Amniotic epithelial cell (primary cell): ENCODE measurements around the gene ZNF282.
A peak's percentile ranks its signal among the peaks of the same experiment; 100 is the strongest.

ENCODE experiments used
- DNase-seq: peaks from one replicate; pipeline ENCODE4 v3.0.0-alpha.2; 2010; ENCODE audit warnings: low read depth

Gene ZNF282

GRCh38 chr7:149191851-149192250 lies 3.5 kb upstream of the ZNF282 start:
- no peak for DNase-seq

DNA sequence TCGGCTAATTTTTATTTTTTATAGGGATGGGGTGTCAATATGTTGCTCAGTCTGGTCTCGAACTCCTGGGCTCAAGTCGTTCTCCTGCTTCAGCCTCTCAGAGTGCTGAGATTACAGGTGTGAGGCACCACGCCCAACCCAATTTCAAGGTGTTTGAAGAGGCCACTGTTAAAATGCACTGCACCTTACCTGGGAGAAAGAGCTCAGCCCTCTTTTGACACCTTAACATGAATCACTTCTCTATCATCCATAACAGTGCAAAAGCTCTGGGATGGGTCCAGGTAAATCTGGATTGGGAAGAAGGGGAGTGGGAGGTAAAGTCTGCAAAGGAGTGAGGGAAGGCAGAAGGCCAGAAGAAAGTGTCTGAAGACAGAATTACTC lies 557 bp upstream of the ZNF282 start:
- no peak for DNase-seq

- DNase-seq: no peak
Measured at GRCh38 chr7:149196151-149196704, 882 bp downstream of the ZNF282 start.

DNA sequence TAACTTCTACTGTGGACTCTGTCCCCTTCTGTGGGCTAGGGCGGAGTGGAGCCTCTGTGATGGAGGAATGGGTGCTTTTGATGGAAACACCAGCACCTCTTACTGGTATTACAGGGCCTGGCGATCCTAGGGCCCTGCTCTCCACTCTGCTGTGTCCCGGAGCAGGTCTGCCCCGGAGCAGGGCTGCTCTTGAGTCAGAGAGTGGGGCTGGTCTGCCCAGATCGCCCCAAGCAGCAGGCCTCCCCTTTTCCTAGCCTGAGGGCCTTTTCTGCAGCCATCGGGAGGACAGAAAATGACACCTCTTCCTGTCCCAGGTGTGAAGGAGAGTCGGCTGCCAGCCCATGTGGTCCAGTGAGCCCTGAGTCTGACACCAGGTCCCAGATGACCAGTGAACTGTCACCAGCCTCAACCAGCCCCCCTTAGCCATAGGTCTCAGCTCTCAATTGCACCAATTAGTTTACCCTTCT lies 1.4 kb downstream of the ZNF282 start:
- peak; percentile 21 for DNase-seq

DNA sequence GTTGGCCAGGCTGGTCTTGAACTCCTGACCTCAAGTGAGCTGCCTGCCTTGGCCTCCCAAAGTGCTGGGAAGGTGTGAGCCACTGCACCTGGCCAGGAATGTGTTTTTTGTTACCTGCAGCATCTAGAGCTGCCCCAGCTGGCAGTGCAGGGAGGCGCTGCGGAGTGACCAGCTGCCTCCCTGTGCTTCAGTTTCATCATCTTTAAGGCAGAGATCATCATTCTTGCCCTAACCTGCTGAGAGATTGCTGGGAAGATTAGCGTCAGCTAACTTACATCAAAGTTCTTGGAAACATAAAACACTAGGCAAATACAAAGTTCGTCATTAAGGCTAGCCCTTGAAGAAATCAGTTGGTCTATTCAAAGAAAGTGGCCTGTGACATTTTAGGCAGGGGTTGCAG lies 2.3 kb downstream of the ZNF282 start:
- no peak for DNase-seq

DNA sequence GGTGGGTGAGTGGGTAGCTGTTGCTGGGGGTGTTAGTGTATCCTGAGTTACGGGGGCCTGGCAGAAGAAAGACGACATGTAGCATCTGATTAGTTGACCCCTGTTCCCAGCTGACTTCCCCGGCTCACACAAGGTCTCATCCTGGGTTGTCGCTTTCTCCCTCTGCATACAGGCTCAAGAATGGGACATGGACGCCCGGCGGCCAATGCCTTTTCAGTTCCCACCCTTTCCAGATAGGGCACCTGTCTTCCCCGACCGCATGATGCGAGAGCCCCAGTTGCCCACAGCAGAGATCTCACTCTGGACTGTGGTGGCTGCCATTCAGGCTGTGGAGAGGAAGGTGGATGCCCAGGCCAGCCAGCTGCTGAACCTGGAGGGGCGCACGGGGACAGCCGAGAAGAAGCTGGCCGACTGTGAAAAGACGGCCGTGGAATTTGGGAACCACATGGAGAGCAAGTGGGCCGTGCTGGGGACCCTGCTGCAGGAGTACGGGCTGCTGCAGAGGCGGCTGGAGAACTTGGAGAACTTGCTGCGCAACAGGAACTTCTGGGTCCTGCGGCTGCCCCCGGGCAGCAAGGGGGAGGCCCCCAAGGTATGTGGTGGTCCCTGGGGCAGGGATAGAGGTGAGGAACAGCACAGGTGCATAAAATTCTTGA lies 2.9 kb downstream of the ZNF282 start:
- DNase-seq: no peak

- no peak for DNase-seq
Measured at GRCh38 chr7:149199234-149199995, 4.1 kb downstream of the ZNF282 start.

DNA sequence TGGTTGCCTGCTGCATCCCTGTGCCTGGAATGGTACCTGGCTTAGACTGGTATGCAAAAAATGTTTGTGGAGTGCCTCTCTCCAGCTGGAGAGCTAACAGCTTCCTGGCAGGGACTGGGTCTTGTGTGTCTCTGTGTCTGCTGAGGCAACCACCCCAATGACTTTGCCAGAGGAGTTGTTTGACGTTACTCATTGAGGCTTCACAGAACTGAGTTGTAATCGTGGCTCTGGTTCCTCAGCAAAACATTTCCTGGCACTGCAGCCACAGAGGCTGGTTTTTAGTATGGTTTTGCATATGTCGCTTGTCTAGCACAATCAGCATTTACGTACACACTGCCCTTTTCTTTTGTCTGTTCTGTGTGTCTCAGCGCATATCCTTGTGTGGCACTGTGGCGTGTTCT lies 7.5 kb downstream of the ZNF282 start:
- peak; percentile 83 for DNase-seq

DNA sequence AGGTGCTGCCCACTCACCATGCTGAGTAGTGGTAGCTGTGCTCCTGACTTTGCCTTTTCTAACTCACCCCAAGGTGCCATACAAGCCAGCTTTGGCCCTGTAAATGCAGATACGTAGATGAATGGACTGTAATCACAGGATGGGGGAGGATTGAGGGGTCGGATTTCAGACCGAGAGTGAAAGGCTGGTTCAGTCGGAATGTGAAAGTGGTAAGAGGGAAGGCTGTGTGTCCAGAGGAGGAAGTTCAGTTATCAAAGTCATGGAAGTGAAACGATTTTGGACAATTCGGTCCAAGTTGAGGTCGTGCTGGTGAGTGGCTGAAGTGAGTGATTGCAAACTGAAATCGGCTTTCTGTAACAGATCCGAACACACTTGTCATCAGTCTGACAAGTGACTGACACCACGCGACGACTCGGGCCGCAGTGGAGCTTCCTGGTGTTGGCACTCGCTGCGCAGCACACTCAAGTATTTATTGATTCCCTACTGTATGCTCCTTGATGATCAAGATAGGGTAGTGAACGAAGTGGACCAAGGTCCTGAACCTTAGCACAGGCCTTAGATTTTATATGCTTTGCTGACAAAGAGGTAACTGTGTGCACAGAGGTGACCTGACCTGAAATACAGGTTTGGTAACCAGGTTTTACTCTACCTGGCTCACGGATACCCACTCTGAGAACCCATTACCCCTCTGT lies 10.5 kb downstream of the ZNF282 start:
- DNase-seq: no peak

- no peak for DNase-seq
Measured at GRCh38 chr7:149207324-149208035, 12.1 kb downstream of the ZNF282 start.

- DNase-seq: peak; percentile 85
Measured at GRCh38 chr7:149209518-149210269, 14.3 kb downstream of the ZNF282 start.

- DNase-seq: no peak
Measured at GRCh38 chr7:149210551-149210950, 15.2 kb downstream of the ZNF282 start.

DNA sequence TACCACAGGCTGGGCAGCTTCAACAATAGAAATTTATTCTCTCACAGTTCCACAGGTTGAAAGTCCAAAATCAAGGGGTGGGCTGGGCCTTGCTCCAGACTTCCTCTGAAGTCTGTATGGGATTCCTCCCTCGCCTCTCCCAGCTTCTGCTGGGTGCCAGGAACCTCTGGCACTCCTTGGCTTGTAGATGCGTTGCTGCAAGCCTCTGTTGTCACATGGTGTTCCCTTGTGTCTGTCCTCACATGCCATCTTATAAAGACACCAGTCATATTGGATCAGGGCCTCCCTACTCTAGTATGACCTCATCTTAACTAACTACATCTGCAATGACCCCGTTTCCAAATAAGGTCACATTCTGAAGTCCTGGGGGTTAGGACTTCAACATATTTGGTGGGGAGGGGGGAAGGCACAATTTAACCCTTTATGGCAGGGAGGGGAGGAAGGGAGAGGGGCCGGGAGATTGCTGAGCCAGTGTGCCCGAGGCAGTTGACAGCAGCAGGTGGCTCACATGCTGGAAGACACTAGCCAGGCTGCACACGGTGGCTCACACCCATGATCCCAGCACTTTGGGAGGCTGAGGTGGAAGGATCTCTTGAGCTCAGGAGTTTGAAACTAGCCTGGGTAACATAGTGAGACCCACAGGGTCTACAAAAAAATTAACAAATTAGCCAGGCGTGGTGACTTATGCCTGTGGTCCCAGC lies 18.8 kb downstream of the ZNF282 start:
- no peak for DNase-seq

DNA sequence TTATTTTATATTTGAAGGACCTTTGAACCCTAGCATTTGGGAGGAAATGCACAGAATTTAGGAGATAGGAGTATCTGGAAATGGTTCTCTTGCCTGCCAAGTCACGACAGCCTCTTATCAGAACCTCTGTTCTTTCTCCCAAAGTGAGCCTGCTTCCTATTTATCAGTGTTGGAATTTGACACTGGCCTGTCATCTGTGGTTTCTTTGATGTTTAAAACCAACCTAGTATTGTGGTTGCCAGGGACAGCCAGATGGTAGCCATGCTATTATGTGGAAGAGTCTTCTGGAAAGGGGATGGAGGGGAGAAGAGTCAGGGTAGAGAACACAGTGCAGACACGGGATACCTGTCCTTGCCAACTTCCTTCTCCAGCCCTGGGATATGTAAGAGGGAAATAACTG lies 21.1 kb downstream of the ZNF282 start:
- DNase-seq: no peak

- no peak for DNase-seq
Measured at GRCh38 chr7:149217570-149217969, 22.2 kb downstream of the ZNF282 start.

DNA sequence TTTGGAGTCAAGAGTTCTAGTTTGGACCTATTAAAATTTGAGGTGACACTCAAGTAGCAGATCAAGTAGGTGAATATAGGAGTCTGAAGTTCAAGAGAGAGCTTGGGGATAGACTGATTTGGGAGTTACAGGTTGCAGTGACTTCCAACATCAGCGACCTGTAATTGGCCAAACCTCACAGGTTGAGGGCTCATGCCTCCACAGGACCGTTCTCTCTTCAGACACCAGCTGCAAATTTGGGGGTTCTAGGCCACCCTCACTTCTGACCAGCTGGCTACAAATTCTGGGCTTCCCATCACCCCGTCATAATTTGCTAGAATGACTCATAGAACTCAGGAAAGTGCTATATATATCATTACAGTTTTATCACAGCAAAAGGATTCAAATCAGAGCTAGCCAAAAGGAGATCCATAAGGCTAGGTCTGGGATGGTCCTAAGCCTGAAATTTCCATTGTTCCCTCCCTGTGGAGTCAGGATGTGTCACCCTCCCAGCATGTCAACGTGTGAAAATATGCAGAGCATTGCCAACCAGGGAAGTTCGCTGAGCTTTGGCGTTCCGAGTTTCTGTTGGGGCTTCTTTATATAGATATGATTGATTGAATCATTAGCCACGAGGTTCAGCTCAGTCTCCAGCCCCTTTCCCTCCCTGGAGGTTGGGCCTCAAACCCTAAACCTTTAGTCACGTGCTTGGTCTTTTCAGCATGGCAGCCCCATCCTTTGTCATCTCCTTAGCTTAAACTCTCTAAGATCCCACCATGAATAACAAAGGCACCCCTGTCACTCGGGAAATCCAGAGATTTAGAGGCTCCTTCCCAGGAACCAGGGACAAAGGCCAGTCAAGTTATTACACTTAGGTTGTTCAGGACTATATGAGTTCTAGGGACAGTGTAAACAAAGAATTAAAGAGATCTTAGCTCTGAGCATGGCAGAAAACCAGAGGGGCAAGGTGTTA lies 23.4 kb downstream of the ZNF282 start:
- DNase-seq: no peak

GRCh38 chr7:149220534-149220933 lies 25.2 kb downstream of the ZNF282 start:
- DNase-seq: peak; percentile 85

GRCh38 chr7:149223176-149223575 lies 27.8 kb downstream of the ZNF282 start:
- no peak for DNase-seq

DNA sequence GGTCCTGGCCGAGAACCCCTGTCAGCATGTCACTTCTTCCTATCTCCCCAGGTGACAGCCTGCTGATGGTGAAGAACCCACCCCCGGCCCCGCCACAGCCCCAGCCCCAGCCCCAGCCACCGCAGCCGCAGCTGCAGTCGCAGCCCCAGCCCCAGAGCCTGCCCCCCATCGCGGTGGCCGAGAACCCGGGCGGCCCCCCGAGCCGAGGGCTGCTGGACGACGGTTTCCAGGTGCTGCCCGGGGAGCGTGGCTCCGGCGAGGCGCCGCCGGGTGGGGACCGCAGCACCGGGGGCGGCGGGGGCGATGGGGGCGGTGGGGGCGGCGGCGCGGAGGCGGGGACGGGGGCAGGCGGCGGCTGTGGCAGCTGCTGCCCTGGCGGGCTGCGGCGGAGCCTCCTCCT lies 28.4 kb downstream of the ZNF282 start:
- no peak for DNase-seq

- no peak for DNase-seq
Measured at GRCh38 chr7:149224352-149224751, 29.0 kb downstream of the ZNF282 start.
